ENCODE results near the gene CLOCK.

DNA sequence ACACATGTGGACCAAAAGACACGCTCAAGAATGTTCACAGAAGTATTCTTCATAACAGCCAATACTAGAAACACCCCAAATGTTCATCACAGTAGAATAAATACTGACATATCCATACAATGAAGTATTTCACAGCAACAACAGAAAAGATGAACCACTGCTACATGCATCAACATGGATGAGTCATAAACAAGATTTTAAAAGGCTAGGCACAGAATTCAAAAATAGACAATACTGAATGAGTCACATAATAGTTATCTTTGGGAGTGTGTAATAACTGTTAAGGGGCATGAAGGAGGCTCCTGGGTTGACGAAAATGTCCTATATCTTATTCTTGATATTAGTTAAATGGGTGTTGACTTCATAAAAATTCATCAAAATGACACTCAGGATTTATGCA, 43.5 kb downstream of the CLOCK start:
- TF ChIP-seq POLR2A (IDR thresholded peaks at IDR 0.05) (no peak), POLR2AphosphoS5 (IDR thresholded peaks at IDR 0.05) (no peak)
- TF ChIP-seq, protein P1, sequence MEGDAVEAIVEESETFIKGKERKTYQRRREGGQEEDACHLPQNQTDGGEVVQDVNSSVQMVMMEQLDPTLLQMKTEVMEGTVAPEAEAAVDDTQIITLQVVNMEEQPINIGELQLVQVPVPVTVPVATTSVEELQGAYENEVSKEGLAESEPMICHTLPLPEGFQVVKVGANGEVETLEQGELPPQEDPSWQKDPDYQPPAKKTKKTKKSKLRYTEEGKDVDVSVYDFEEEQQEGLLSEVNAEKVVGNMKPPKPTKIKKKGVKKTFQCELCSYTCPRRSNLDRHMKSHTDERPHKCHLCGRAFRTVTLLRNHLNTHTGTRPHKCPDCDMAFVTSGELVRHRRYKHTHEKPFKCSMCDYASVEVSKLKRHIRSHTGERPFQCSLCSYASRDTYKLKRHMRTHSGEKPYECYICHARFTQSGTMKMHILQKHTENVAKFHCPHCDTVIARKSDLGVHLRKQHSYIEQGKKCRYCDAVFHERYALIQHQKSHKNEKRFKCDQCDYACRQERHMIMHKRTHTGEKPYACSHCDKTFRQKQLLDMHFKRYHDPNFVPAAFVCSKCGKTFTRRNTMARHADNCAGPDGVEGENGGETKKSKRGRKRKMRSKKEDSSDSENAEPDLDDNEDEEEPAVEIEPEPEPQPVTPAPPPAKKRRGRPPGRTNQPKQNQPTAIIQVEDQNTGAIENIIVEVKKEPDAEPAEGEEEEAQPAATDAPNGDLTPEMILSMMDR (IDR thresholded peaks at IDR 0.05): no peak

Measured in prostate gland (tissue), 2 donors.